Fibroblast of the aortic adventitia (primary cell): ENCODE data around the gene SLC44A5. TPM values are rescaled to one million over a fixed set of nuclear protein-coding genes. Genes with fewer than 3 reads are reported as not detected.

ENCODE experiments used
- DNase-seq: peaks from one replicate; pipeline ENCODE4 v3.0.0-alpha.2; 2010; ENCODE audit warnings: low read depth
- H3K4me3 ChIP-seq: 2 replicates; pipeline ENCODE4 v1.5.1; 2011; ENCODE audit warnings: low read depth, mild to moderate bottlenecking, control low read depth, low read length, moderate library complexity
- CTCF ChIP-seq: IDR thresholded peaks from 2 replicates; pipeline ENCODE4 v1.5.1; 2011; ENCODE audit warnings: mild to moderate bottlenecking, low read length, control low read depth, inconsistent platforms; ENCODE audit not compliant: insufficient read depth
- total RNA-seq: library from RNA; depleted of rRNA; stranded (reverse); fragments of >200 nt; gene quantifications from 2 replicates; pipeline ENCODE4 v1.2.3, GENCODE V29; 2012; ENCODE audit warnings: low replicate concordance

SLC44A5 gene
- total RNA-seq, 1 donor, result 0.45 TPM

- DNase-seq, result no peak
- no peak for TF ChIP-seq CTCF
- no peak overlapping the region for H3K4me3 ChIP-seq
Measured at GRCh38 chr1:75174031-75174760, 436.7 kb downstream of the SLC44A5 start.

GRCh38 chr1:75172556-75172955 is 438.4 kb downstream of the SLC44A5 start:
- TF ChIP-seq CTCF, result no peak
- DNase-seq, result no peak
- no peak overlapping the region for H3K4me3 ChIP-seq

- no peak for DNase-seq
- no peak overlapping the region for H3K4me3 ChIP-seq
- no peak for TF ChIP-seq CTCF
Measured at GRCh38 chr1:75171876-75172275, 439.0 kb downstream of the SLC44A5 start.

- DNase-seq, result no peak
- no peak for TF ChIP-seq CTCF
- no peak overlapping the region for H3K4me3 ChIP-seq
Measured at GRCh38 chr1:75170981-75171380, 439.9 kb downstream of the SLC44A5 start.

GRCh38 chr1:75170011-75170410 is 440.9 kb downstream of the SLC44A5 start:
- no peak for TF ChIP-seq CTCF
- no peak for DNase-seq
- no peak overlapping the region for H3K4me3 ChIP-seq

GRCh38 chr1:75166821-75167220 is 444.1 kb downstream of the SLC44A5 start:
- DNase-seq, result no peak
- no peak for TF ChIP-seq CTCF
- no peak overlapping the region for H3K4me3 ChIP-seq

- TF ChIP-seq CTCF, result no peak
- DNase-seq, result no peak
Measured at GRCh38 chr1:75165264-75165663, 445.6 kb downstream of the SLC44A5 start.

More at GRCh38 chr1:75165264-75165663, 445.6 kb downstream of the SLC44A5 start:
- no peak overlapping the region for H3K4me3 ChIP-seq
